VCaP (cell line): ENCODE data around the gene ZNF227.
A peak's percentile ranks its signal among the peaks of the same experiment; 100 is the strongest.
"Not testable (repeated sequence)": the region's sequence is repeated elsewhere in the genome, so short reads cannot be mapped to it uniquely, and the experiment has no call there.

Source experiments
- H3K27ac ChIP-seq: fragments of 450-650 bp; 2 replicates; pipeline ENCODE4 v1.5.1; 2017
- CTCF ChIP-seq: fragments of 450-650 bp; conservative IDR thresholded peaks from 2 replicates; pipeline ENCODE4 v1.5.1; 2017; ENCODE audit warnings: mild to moderate bottlenecking, moderate library complexity

Gene ZNF227

GRCh38 chr19:44212250-44212865, at the start of gene ZNF227:
Gene ZNF227 (plus strand): TSS chr19:44212532. CDS start chr19:44217793, 5,261 bp downstream.
- no peak for TF ChIP-seq CTCF
- H3K27ac ChIP-seq: peak within 1 kb of the TSS; percentile 82

- peak overlapping the region; percentile 83; the same call in 1 of the 2 replicates for H3K27ac ChIP-seq
- no peak for TF ChIP-seq CTCF
Observed at GRCh38 chr19:44163789-44164188, 48.5 kb upstream of the ZNF227 start.

GRCh38 chr19:44164327-44164672, 48.0 kb upstream of the ZNF227 start:
- no peak for TF ChIP-seq CTCF
- peak overlapping the region; percentile 83 for H3K27ac ChIP-seq

GRCh38 chr19:44164673-44165512, 47.4 kb upstream of the ZNF227 start, which contains the start of gene ZNF226:
Gene ZNF226 (plus strand): TSS chr19:44165100. CDS start chr19:44170081, 4,981 bp downstream.
- peak within 1 kb of the TSS; percentile 83 for H3K27ac ChIP-seq

GRCh38 chr19:44170660-44171059, 41.7 kb upstream of the ZNF227 start:
- H3K27ac ChIP-seq: not testable (repeated sequence)

More at GRCh38 chr19:44164673-44165512, 47.4 kb upstream of the ZNF227 start, which contains the start of gene ZNF226:
- TF ChIP-seq CTCF: no peak

GRCh38 chr19:44176590-44176989, 35.7 kb upstream of the ZNF227 start:
- no peak for TF ChIP-seq CTCF
- H3K27ac ChIP-seq: no peak overlapping the region

GRCh38 chr19:44180968-44181367, 31.4 kb upstream of the ZNF227 start:
- no peak overlapping the region for H3K27ac ChIP-seq
- TF ChIP-seq CTCF: no peak

- TF ChIP-seq CTCF: no peak
- no peak overlapping the region for H3K27ac ChIP-seq
Observed at GRCh38 chr19:44182145-44182544, 30.2 kb upstream of the ZNF227 start.
